GM15510 (cell line): ENCODE data around the gene NFATC1.

Experiments used
- POLR2A ChIP-seq: IDR thresholded peaks from 3 replicates; pipeline ENCODE4 v1.6.1; 2011; ENCODE audit warnings: borderline replicate concordance; ENCODE audit not compliant: insufficient read length; ENCODE audit errors: extremely low read depth

The NFATC1 gene

DNA sequence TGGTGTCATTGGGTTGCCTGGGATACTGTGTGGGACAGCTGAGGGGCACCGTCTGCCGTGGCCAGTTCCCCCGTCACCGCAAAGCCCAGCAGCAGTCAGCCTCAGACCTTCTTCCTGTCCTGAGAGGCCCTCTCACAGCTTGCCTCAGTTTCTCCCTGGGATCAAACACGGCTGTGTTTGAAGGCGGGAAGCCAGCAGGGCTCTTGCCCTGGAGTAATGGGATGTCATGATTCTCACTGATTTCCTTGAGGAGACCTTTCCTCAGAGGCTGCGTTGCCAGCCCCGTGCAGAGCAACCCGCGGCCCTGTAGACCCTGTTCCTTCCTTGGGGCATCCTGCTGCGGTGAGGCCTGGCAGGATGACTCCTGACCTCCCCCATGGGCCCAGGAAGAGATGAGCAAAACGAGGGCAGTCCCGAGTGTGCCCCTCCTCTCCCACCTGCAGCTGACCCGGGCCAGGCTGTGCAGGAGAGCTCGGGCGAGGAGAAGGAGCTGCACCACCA lies 13.9 kb upstream of the NFATC1 start:
- TF ChIP-seq POLR2A: no peak

DNA sequence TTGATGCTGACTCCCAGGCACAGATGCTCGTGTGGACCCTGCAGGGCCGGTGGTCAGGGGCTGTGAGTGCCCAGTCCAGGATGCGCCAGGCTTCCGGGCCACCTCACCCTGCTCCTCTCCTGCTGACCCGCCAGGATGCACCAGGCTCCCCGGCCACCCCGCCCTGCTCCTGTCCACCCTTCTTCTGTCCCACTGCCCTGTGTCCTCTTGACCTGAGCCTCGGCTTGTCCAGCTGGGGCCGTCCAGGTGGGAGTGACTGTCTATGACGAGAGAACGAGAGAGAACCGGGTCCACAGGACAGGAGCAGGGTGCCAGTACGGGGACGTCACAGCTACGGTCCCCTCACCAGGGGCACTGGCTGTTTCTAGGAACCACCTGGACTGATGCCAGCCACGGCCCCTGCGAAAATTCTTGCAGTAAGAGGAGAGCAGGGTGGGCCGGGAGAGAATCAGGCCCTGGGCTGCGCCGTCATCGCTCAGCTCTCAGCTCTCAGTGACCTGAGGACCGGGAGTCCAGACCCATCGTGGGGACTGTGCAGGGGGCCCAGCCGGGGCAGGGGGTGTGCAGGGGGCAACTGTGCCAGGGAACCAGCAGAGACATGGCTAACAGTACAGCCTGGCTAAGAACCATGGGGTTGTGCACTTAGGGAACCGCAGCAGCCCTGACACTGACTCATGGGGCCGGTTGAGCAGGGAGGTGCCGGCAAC lies 12.9 kb upstream of the NFATC1 start:
- no peak for TF ChIP-seq POLR2A

DNA sequence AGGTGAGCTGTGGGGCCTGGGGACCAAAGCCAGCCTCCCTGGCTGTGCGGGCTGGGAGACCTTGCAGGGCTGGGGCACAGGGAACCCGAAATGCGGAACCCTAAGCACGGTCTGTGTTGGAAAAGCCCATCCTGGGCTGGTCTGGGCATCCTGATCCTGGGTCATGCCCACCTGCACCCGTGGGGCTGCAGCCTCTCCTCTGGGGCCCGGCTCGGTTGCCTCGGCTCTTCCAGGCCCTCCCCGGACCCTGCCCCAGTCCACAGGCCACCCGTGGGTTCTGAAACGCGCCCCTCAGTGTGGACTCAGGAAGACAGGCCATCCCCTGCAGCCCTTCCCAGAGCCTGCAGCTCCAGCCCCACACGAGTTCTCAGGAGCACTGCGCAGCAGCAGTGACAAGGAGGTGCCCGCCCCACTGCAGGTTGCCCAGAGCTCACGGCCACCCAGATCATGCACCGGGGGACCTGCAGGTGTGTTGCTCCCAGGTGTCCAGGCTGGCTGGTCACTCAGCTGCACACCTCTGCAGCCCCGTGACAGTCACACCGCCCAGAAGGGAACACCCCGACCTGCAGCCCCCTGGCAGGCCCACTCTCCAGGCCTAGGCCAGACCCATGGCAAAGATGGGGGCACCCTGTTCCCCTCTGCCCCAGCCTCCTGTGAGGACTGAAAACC lies 12.2 kb upstream of the NFATC1 start:
- TF ChIP-seq POLR2A: no peak

DNA sequence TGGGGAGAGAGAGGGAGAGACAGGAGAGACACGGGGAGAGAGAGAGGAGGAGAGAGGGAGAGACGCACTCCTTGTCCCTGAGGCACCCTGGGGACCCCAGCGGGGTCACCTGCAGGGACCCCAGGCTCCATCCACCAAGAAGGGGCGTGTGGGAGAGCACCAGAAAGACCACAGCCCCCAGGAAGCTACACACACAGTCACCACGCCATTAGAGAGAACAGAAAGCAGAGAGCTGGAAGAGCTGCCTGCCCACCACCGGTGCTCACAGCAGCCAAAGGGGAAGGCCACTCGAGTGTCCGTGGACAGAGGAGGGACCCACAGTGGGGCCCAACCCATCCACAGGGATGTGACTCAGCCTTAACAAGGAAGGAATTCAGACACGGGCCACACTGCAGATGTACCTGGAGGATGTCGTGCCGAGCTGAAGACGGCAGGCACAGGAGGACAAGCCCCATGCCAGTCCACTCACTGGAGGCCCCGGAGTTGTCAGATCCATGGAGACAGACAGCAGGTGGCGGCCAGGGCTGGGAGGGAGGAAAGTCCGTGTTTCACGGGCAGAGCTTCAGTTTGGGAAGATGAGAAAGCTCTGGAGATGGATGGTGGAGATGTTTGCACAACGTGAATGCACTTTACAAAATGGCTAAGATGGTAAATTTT lies 11.5 kb upstream of the NFATC1 start:
- no peak for TF ChIP-seq POLR2A

DNA sequence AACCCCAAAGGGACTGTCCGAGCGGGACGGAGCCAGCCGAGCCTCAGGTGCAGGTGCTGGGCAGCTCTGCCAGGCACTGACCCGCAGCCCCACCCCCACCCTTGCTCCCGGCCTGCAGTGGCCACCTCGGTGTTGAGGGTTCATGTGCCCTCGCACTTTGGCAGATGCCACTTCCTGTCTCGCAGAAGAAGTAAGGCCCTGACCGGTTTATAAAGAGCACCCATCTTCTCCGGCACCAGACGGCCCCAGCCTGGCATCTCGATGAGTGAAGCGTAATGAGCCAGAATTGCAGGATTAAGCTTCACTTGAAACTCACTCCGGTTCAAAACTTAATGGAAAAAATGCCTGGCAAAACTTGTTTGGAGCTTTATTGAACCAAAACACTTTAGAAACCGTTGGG lies 10.9 kb upstream of the NFATC1 start:
- TF ChIP-seq POLR2A: no peak

DNA sequence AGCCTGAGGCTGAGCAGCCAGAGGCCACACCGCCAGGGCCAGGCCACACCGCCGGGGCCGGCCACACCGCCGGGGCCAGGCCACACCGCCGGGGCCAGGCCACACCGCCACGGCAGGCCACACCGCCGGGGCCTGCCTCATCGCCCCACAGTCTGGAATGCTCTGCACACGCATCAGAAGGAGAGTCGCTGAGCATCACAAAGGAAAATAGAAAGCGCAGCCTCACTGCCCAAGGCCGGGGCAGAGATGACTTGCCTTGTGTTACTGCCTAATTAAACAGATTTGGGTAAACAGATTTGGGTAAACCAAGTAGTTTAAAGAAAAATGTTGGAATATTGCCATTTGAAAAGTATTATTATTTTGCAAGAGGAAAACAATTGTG lies 10.4 kb upstream of the NFATC1 start:
- no peak for TF ChIP-seq POLR2A

DNA sequence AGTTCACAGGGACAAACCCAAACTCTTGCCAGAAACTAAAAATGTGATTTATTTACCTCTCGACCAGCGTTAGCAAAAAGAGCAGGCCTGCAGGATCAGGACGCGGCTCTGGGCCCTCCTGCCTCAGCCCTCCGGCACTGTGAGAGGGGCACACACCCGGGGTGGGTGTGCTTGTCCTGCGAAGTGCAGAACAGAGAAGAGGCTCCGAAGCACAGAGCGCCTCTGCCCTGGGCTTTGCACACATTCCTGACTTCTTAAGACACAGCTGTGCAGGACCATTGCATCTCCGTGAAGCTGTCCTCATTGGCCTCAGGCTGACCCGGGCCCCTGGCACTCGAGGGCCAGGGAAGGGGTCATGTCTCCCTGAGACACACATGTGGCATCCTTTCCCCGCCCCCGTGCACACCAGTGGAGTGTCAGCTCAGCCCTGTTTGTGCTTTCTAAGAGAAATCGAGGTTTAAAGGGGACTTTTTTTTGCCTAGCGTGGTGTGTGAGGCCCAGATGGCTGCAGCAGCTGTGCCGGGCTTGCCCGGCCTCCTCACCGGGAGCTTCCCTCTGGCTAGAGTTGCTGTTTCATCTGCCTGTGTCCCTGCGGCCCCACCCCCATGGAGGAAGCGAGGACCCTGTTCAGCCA lies 9.9 kb upstream of the NFATC1 start:
- no peak for TF ChIP-seq POLR2A

DNA sequence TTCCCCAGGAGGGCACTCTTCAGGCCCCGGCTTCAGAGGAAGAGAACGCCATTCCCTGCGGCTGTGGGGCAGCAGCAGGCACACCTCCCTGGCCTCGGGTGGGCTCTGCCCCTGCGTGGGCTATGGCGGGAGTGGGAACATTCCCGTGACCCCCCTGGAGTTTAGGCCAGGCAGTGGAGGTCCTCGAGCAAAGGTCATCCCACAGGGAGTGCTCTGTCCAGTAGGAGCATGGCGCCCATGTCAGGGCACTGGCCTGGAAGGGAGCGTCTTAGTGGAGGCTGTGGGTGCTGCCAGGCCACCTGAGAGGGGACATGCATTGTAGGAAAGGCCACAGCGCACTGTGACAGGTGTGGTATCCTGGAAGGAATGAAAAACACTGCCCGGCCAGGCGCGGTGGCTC lies 9.2 kb upstream of the NFATC1 start:
- no peak for TF ChIP-seq POLR2A

DNA sequence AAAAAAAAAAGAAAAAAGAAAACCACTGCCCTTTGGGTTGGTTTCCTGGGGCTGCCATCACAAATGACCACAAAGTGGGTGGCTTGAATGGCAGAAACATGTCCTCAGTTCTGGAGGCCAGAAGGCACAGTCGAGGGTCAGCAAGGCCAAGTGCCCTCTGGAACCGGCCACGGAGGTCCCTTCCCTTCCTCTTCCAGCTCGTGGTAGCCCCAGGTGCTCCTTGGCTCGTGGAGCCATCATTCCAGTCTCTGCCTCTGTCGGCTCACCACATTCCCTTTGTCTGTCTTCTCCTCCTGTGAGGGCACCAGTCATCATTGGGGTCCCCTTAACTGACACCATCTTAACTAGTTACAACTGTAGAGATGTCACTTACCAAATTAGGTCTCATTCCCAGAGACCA lies 8.5 kb upstream of the NFATC1 start:
- no peak for TF ChIP-seq POLR2A

DNA sequence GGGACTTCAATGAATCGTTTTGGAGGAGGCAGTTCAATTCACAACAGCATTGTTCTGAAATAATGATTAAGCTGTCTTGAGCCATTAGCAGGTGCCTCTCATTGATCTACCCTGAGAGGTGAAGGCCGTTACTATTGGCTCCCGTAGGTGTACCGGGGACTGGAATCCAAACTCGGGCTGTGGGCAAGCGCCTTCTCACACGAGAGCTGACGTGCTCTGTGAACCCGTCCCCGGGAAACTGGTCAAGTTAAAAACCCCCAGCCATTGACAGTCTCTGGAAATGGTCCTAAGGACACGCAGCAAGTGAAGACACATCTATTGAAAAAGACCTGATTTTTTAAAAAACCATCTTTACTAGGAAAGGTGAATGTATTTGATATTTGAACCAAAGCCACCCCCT lies 8.1 kb upstream of the NFATC1 start:
- no peak for TF ChIP-seq POLR2A

DNA sequence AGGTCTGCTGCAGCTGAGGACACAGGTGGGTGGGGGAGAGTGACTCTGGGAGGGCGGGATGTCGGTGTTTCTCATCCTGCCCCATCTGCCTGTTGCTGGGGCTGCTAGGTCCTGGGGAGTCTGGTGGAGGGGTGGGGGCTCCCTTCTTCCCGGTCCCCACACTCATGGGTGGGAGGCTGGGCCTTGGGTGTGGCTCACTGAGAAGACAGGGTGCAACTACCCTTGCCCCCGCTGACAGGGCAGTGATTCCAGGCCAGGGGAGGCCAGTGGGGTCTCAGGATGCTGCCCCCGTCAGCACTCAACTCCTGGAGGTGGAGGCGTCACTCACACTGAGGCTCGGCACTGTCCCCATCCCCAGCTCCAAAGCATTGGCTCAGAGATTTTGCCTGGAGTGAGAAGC lies 7.7 kb upstream of the NFATC1 start:
- TF ChIP-seq POLR2A: no peak

DNA sequence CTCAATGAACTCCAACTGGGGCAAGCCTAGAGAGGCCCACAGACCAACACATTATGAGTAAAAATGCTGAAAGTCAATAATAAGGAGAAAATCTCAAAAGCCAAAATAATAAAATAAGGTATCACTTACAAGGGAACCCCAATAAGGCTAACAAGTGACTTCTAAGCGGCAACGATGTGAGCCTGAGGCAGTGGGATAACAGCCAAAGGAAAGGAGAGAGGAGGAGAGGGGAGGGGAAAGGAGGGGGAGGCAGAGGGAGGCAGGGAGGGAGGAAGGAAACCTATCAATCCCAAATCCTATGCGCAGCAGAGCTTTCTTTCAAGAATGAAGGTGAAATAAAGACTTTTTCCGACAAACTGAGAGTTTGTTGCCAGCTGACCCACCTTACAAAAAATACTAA lies 6.0 kb upstream of the NFATC1 start:
- no peak for TF ChIP-seq POLR2A

DNA sequence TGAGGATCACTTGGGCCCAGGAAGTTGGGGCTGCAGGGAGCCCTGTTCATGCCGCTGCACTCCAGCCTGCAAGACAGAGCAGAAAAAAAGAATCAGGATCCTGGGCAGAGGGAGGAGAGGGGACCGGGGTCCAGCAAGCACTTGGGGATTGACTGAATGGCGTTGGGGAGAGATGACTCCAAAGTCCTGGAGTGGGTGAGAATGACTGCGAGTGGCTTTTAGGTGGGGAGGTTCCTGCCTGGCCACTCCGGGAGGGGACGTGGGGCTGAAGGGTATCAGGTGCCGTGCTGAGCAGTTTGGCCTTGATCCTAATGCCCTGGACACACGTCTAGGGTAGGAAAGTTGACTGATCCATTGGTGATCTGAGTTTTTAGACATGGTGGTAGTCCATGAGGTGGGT lies 3.5 kb upstream of the NFATC1 start:
- TF ChIP-seq POLR2A: no peak

DNA sequence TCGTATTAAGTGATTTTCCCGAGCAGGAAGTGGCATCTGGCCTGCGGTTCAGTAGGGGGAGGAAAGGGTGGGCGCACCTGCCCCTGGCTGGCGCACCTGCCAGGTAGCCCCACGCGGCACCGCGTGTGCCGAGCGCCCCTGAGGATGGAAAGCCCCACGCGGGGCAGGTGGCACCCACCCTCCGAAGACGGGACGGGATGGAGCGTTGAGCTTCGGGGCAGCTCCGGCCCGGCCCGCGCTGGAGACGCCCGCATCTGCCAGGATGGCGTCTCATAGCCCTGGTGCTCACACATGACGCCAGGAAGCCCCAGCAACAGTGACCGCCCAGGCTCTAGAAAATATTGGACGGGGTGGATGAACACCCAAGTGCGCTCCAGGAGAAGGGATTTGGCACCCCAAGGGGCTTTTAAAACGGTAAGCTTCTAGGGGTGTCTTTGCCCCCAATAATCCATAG lies 2.5 kb upstream of the NFATC1 start:
- TF ChIP-seq POLR2A: no peak
